ENCODE results near the gene SMIM44.
"Not testable (repeated sequence)": the region's sequence is repeated elsewhere in the genome, so short reads cannot be mapped to it uniquely, and the experiment has no call there.

The SMIM44 gene

DNA sequence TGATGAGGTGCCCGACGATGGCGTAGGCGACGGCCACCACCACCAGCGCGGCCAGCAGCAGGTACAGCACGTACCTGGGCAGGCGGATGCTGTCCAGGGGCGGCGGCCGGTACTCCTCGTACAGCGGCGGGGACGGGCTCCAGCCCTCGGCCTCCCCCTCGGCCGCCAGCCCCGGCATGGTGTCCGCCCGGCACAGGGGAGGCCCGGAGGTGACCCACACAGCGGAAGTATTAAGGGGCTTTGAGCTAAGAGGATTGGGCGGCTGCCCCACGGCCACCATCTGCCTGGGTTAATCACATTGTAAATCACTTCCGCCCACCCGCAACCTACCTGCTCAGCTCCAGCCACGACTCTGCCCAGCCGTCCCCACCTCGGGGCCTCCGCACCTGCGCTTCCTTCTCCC lies at the start of gene SMIM44:
SMIM44 (minus strand) TSS at position 216 of the 403 bp plus-strand sequence; CDS start at position 178, 38 bp downstream.
- peak; percentile 39 for DNase-seq (ENCODE audit: low spot score)

DNA sequence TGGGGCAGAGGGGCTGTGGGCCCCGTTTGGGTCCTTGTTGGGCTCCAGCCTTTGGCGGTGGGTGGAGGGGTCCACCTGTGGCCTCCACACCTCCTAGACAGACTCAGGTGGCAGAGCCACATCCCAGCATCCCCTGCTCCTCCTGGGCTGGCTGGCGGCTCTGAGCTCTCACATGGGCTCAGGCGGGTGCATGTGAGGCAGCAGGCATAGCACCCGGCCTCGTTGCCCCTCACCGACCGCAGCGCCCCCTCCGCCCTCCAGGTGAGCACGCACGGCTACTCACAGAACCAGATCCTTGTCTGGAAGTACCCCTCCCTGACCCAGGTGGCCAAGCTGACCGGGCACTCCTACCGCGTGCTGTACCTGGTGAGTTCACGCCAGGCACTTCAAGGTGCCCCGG lies 49.8 kb upstream of the SMIM44 start:
- no peak for DNase-seq (ENCODE audit: low spot score)

DNA sequence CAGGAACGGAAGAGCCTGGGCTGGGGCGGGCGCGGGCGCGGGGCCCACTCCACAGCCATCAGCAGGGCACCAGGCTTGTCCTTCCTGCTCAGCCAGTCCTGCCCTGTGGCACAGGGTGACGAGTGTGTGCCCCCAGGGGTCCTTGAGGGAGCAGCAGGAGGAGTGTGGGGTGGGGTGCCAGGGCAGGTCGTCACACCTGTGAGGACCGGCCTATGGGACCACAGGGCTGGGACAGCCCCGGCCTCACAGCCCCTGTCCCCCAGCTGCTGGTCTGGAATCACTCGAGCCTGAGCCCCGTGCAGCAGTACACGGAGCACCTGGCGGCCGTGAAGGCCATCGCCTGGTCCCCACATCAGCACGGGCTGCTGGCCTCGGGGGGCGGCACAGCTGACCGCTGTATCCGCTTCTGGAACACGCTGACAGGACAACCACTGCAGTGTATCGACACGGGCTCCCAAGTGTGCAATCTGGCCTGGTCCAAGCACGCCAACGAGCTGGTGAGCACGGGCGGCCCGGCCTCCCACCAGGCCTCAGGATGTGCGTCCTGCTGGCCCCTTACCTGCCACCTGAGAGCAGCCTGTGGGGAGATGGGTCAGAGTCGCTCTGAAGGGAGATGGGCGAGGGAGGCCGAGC lies 49.0 kb upstream of the SMIM44 start:
- no peak for DNase-seq (ENCODE audit: low spot score)

DNA sequence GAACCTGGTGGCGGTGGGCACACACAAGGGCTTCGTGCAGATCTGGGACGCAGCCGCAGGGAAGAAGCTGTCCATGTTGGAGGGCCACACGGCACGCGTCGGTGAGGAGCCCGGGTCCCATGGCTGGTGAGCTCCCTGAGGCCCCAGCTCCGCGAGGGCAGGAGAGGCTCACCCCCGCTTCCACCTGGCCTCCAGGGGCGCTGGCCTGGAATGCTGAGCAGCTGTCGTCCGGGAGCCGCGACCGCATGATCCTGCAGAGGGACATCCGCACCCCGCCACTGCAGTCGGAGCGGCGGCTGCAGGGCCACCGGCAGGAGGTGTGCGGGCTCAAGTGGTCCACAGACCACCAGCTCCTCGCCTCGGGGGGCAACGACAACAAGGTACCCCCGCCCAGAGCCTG lies 48.5 kb upstream of the SMIM44 start:
- DNase-seq (ENCODE audit: low spot score): no peak

DNA sequence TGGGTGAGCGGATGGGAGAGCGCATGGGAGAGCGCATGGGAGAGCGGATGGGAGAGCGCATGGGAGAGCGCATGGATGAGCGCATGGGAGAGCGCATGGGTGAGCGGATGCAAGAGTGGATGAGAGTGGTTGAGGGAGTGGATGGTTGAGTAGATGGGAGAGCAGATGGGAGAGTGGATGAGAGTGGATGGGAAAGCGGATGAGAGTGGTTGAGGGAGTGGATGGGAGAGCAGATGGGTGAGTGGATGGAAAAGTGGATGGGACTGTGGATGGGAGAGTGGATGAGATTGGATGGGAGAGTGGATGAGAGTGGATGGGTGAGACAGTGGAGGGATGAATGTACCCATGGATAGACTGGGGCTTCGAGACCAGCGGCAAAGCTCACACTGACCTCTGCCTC lies 47.1 kb upstream of the SMIM44 start:
- DNase-seq (ENCODE audit: low spot score): no peak

DNA sequence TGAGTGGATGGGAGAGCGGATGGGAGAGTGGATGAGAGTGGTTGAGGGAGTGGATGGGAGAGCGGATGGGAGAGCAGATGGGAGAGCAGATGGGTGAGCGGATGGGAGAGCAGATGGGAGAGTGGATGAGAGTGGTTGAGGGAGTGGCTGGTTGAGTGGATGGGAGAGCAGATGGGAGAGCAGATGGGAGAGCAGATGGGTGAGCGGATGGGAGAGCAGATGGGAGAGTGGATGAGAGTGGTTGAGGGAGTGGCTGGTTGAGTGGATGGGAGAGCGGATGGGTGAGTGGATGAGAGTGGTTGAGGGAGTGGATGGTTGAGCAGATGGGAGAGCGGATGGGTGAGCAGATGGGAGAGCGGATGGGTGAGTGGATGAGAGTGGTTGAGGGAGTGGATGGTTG lies 46.1 kb upstream of the SMIM44 start:
- DNase-seq (ENCODE audit: low spot score): not testable (repeated sequence)

DNA sequence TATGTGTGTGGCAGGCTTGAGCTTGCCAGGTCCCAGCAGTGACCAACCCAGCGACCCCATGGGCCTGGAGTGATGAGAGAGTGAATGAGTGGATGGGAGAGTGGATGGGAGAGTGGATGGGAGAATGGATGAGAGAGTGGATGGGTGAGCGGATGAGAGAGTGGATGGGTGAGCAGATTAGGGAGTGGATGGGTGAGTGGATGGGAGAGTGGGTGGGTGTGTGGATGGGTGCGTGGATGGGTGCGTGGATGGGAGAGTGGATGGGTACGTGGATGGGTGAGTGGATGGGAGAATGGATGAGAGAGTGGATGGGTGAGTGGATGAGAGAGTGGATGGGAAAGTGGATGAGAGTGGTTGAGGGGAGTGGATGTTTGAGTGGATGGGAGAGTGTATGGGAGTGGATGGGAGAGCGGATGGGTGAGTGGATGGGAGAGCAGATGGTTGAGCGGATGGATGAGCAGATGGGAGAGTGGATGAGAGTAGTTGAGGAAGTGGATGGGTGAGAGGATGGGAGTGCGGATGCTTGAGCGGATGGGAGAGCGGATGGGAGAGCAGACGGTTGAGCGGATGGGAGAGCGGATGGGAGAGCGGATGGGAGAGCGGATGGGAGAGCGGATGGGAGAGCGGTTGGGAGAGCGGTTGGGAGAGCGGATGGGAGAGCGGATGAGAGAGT lies 45.4 kb upstream of the SMIM44 start:
- DNase-seq (ENCODE audit: low spot score): no peak

DNA sequence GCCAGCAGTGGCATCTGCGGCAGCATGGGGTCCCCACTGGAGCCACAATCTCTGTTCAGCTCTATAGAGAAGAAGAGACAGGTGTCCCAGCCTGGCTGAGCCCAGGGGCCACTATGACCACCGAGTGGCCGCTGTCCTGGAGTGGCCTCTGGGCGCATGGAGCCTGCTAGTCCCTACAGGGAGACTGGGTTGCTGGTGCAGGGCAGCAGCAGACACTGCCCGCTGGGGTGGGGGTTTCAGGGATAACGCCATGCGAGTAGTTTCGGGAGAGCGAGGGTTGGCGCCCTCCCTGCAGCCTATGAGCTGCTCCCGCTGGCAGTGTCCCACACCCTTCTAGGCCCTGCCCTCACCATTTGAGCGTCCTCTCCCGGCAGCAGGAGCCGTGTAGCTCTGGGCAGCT lies 44.8 kb upstream of the SMIM44 start:
- DNase-seq (ENCODE audit: low spot score): no peak

DNA sequence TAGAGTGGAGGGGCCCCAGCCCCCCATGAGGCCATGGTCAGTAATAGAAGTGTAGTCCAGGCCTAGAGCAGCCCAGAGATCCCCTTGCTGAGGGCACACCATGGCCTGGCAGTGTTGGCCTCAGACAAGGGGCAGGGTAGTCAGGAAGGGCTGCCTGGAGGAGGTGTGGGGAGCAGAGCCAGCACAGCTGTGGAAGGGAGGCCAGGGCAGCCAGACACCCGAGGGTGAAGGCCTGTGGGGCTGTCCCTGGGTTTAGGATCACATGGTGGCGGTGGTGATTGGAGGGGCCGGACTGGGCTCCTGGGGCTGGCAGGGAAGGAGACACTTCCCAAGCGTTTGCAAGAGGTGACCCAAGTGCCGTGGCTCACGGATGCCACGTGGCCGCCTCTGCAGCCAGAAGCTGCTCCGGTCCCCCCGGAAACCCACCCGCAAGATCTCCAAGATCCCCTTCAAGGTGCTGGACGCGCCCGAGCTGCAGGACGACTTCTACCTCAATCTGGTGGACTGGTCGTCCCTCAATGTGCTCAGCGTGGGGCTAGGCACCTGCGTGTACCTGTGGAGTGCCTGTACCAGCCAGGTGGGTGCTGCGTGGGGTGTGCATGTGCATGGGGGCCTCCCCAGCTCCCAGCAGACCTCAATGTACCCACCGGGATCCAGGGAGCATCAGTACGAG lies 44.1 kb upstream of the SMIM44 start:
- DNase-seq (ENCODE audit: low spot score): no peak

DNA sequence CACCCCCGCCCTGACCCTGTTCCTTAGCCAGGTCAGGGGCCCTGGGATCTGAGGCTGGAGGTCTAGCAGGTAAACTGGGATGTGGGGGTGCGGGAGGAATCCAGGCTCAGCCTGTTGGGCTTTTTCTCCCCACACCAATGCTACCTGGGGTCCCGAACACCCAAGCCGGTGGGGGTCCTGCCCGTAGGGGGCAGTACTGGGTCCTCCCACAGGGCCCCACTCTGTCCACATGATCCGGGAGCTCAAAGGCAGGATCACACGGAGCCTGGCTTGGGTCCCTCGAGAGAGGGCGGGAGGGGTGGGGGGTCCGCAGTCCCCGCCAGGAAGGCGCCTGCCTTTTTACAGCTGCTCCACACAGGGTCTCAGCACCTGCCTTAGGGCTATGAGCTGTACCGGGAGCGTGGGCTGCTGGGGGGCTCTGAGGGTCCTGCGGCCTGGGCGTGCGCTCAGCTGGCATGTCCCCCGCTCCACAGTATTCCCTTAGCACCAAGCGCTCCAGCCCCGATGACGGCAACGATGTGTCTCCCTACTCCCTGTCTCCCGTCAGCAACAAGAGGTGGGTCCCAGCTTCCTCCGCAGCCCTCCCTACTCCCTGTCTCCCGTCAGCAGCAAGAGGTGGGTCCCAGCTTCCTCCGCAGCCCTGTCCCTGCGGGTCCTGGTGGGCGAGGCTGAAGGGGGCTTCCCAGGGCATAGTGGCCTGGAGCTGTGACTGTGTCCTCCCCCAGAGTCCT lies 43.4 kb upstream of the SMIM44 start:
- DNase-seq (ENCODE audit: low spot score): no peak

DNA sequence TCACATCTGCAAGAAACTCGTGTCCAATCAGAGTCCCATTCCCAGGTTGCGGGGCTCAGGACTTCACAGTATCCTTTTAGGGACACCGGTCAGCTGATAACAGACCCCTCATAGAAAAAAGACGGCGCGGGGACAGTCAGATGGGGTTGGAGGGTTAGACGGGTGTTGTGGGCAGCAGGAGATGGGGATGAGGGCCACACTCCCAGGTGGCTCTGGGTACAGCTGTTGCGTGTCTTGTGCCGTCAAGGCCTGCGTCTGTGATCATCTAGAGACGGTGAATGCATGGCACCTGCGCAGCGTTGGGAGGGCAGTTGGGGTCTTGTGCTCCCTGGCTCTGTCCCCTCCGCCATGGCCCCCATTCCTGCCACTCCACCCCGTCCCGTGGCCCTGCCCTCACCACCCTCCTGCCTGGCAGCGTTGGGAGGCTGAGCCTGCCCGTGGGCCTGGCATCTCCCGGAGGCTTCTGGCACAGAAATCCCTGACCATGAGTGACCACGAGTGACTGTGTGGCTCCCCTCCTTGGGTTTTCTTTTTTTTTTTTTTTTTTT lies 41.7 kb upstream of the SMIM44 start:
- no peak for DNase-seq (ENCODE audit: low spot score)

DNA sequence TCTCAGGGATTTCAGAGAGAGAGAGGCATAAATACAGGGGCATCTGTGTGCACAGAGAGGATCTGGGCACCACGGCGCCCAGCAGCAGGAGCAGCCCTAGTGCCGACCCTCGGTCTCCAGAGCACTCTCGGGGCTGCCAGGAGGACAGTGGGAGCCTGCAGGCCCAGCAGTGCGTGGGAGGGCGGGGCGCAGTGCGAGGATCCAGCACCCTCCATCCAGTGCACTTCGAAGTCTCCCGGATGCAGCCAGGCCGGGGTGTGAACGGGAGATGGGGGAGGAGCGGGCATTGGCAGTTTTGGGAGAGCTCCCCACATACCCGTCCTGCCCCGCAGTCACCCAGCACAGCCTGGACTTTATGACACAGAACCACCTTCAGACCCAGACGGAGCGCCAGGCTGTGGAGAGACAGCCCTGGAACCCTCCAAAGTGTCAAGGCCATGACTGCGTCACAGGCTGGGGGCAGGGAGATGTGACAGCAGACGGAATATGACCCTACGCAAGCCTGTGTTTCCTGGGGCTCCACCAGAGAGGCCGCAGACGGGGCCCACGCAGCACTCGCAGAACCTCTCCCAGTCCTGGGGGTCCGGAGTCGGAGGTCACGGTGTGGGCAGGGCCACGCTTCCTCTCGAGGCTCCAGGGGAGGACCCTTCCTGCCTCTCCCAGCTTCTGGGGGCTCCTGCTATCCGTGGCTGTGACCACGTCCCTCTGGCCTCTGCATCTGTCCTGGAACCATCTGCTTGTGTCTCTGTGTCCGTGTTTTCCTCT lies 41.0 kb upstream of the SMIM44 start:
- no peak for DNase-seq (ENCODE audit: low spot score)

DNA sequence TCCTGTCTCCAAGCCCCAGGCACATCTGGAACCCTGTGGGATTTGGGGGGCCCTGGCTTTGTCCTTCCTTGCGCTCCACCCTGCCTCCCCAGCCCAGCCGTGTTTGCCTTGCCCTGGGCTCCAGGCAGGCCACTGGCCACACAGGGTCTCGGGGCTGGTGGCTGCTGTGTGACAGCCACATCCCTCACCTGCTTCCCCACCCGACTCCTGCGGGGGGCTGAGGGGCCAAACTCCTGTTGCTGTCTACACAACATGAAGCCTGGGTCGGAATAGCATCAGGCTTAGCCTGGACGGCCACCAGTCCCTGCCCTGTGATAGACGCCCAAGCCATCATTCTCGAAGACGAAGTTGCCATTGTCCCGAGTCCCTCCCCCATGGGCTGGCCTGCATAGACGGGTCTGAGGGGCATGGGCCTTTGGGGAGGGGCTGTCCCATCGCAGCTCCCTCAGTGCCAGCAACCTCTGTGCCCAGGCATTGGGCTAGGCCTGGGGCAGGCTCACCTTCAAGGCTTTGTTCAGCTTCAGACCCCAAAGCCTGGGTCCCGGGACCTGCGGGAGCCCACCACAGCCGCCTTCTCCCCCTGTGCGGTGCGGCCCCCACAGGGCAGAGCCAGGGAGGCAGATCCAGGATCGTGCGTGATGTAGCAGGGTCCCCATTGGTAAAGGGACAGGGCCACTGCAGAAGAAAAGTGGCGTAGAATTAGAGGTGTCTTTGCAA lies 40.3 kb upstream of the SMIM44 start:
- no peak for DNase-seq (ENCODE audit: low spot score)

DNA sequence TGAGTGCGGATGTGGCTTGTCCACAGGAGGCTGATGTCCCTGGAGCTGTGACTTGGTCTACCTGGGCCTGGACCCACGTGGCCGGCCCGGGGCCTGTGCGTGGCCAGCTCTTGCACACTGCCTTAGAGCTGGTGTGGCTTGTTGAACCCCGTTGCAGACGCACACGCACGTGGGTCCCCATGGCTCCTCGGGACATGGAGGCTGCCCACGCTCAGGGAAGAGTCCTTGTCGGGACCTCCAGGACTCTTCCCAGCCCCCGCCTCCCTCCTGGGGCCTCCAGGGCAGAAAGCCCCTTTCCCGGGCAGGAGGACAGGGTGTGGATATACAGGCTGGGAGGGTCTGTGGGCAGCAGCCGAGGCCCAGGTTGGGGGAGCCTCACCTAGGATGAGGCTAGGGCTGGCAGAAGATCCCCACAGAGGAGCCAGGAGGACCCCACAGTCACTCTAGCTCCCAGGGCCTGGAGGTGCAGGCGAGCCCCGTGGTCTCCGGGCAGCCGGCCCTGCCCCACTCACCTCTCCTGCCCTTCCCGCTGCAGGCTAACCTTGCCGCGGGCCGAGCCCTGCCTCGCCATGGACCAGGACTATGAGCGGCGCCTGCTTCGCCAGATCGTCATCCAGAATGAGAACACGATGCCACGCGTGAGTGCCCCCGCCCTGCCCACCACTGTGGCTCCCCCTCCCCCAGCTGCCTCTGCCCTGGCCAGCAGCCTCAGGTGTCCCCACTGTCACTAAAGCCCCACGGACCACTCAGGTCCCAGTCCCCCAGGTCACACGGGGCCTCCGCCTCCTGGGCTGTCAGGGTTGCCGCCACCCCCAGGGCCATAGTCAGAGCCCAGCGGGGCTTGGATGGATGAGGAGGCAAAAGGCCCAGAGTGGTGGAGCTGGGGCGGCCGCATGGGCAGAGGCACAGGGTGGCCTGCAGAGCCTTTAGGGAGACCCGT lies 39.5 kb upstream of the SMIM44 start:
- DNase-seq (ENCODE audit: low spot score): no peak

DNA sequence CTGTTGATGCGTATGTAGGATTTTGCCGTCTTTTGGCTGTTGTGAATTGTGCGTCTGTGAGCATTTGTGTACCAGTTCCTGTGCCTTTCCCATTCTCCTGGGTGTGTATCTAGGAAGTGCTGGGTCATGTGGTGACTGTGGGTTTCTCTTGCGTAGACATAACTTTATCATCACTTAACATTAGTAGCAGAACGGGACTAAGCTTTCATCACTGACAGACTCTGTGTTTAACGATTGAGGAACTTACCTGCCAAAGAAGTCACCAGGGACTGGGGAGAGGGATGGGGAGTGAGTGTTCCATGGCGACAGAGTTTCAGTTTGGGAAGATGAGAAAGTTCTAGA lies 37.8 kb upstream of the SMIM44 start:
- DNase-seq (ENCODE audit: low spot score): peak; percentile 27

DNA sequence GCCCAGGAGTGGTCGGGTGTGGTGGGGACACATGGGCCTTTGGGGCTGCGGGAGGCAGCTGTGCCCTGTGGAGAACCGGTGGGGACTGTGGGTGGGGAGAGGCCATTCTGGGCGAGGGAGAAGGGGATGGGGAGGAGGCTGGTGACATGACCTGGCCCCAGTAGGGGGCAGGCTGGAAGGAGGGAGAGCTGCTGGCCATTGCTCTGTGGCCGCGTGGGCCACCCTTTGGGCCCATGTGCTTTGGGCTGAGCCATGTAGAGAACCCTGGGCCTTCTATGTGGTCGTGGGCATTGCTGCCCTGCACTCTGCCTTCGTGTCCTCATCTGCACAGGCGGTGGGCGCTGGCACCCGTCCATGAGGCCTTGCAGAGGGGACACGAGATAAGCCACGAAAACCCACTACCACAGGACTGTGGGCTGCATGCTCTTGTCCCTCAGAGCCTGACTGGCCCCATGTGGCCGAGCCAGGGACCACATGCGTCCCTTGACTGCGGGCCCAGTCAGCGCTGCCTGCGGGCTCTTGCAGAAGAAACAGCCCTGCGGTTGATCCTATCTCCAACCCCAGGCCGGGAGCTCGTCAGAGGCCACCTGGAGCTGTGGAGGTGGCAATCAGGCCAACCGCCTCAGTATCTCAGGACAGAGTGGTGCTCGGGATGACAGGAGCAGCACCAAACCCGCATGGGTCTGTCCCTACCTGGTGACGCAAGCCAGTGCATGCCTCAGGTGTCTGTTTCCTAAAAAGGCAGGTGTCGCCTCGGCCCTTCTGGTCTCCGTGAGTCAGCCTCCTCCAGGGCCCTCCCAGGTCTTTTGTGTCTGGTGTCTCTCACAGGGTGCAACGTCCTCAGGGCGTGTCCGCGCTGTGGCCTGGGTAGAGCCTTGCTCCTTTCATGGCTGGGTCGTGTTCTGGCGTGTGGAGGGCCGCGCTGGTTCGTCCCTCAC lies 37.2 kb upstream of the SMIM44 start:
- peak; percentile 70 for DNase-seq (ENCODE audit: low spot score)

DNA sequence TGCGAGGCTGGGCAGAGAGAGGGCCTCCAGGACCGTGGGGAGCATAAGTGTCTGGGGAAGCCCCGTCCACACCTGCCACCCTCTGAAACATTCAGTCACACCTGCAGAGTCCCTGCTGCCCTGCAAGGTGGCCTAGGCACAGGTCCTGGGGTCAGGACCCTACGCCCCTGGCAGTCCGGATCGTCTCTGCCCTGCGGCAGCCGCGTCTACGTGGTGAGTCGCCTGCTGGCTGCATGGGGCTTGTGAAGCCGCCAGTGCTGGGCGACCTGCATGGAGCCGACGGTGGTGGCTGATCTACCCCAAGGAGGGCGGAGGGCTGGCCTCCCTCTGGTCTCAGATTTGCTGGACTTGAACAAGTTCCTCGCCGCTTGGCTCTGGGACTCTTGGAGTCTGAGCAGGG lies 35.9 kb upstream of the SMIM44 start:
- no peak for DNase-seq (ENCODE audit: low spot score)

DNA sequence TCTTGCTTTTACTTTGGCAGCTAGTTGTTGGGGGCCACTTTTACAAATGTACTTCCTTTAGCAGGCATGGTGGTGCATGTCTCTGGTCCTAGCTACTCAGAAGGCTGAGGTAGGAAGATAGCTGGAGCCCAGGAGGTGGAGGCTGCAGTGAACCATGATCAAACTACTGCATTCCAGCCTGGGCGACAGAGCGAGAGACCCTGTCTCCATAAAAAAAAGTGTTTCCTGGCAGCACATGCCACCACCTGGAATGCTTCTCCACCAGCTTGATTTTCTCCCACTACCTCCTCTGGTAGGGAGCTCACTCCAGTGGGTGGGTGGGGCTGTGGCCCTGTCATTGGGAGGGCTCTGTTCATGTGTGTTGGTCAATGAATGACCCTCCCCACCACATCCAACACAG lies 35.4 kb upstream of the SMIM44 start:
- no peak for DNase-seq (ENCODE audit: low spot score)

DNA sequence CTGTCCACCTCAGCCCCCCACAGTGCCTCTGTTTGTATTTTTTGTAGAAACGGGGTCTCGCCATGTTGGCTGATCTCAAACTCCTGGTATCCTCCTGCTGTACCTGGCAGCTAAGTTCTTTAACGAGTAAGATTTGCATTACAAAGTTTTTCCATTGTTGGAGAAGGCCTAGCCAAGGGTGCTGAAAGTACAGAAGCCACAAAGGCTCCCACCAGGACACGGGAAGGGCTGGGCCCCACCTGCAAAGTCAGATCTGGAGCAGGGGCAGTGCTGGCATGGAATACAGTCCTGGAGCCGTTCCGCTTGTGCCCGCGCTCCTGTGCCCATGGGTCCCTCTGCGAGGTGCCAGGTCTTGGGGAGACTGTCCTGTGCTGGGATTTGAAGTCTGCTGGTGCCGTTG lies 35.0 kb upstream of the SMIM44 start:
- DNase-seq (ENCODE audit: low spot score): no peak

All from SW480 (cell line).